Thyroid gland (tissue), 4 donors: Measurements from ENCODE around the gene GBP7.

Source experiments
- POLR2A ChIP-seq, 2 donors: fragments of 450-650 bp; IDR thresholded peaks; one replicate each; pipeline ENCODE4 v1.6.1; 2017; ENCODE audit warnings: antibody characterized with exemption in 2 of 2, mild to moderate bottlenecking in 2 of 2, moderate library complexity in 1 of 2
- TF ChIP-seq, protein P1 (sequence below), 6 experiments: fragments of 200-600 bp in 3 of 6; fragments of 450-650 bp in 3 of 6; sonication (generic) in 3 of 6; IDR thresholded peaks; one replicate each; pipeline ENCODE4 v1.5.1; 2016 to 2019; ENCODE audit warnings: antibody characterized with exemption in 6 of 6, mild to moderate bottlenecking in 2 of 6, inconsistent platforms in 1 of 6, moderate library complexity in 1 of 6

DNA sequence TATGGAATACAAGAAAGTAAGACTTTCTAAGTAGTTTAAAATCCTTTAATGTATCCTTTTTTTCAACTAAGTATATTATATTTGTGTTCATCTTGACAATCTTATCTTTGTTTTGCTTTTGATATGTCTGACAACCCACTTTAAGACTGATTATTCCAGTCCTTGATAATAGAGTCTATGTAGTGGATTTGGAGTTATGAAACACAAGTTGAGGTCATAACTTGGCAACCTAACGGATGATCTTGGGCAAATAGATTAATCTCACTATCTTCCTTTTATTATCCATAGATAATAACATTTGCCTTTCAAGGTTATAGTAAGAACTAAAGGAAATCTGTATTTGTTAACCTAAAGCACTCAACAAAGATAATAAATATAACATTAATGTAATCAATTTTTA is 45.1 kb downstream of the GBP7 start:
- TF ChIP-seq, protein P1, sequence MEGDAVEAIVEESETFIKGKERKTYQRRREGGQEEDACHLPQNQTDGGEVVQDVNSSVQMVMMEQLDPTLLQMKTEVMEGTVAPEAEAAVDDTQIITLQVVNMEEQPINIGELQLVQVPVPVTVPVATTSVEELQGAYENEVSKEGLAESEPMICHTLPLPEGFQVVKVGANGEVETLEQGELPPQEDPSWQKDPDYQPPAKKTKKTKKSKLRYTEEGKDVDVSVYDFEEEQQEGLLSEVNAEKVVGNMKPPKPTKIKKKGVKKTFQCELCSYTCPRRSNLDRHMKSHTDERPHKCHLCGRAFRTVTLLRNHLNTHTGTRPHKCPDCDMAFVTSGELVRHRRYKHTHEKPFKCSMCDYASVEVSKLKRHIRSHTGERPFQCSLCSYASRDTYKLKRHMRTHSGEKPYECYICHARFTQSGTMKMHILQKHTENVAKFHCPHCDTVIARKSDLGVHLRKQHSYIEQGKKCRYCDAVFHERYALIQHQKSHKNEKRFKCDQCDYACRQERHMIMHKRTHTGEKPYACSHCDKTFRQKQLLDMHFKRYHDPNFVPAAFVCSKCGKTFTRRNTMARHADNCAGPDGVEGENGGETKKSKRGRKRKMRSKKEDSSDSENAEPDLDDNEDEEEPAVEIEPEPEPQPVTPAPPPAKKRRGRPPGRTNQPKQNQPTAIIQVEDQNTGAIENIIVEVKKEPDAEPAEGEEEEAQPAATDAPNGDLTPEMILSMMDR (IDR thresholded peaks at IDR 0.05): no peak
- TF ChIP-seq POLR2A (IDR thresholded peaks at IDR 0.05): no peak
